HG03571 (cell line): ENCODE measurements around the gene SH3RF3.

Experiments
- ATAC-seq: cut with Tn5 transposase; IDR thresholded peaks from one replicate; pipeline ENCODE4 v1.9.1; 2021; ENCODE audit not compliant: unreplicated experiment

The SH3RF3 gene

DNA sequence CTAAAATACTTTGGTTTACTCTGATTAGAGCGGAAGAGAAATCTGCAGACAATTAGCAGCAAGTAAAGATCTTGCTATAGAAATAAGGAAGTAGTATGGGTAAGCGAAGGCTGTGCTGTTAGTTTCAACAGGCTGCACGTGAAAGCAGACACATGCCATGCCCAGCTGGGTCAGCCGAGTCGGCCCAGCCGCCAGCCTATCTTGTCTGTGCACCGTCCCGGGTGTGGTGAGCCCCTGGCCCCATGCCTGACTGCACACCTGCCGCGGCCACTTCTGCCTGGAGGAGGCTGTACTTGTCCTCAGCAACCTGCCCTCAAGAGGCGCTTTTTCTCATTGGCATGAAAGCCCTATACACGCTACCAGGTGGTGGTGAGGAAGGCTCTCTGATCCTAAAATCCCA, 299.3 kb downstream of the SH3RF3 start:
- no peak for ATAC-seq

DNA sequence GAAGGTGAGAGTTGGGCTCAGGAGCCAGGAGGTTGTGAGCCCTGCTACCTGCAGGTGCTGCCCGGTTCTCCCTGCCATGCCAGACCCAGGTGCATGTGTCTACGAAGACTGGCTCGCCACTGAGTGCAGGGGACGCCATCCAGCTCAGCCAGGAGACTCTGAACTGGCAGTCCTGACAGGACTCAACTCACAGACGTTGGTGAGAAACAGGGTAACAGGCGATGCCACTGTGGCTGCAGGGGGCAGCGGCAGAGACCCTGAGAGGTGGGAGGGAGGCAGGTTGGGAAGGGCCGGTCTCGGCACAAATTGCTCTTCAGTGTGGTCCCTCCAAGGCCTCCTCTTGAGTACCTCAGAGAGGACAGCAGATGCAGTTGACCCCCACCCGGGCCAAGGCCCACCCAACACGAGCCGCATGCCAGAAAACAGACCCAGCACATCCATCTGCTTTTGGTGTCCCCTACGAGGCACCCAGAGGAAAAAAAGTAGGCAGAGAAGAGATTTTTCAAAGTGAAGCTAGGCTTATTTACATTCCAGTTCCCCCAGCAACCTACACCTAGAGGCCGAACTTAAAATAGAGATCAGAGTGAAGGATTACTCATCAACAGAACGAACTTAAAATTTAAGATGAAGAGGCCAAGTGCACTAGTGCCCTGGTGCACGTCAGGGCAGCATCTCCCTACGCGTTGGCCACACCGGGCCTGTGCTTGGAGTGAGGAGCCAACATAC, 300.0 kb downstream of the SH3RF3 start:
- no peak for ATAC-seq

DNA sequence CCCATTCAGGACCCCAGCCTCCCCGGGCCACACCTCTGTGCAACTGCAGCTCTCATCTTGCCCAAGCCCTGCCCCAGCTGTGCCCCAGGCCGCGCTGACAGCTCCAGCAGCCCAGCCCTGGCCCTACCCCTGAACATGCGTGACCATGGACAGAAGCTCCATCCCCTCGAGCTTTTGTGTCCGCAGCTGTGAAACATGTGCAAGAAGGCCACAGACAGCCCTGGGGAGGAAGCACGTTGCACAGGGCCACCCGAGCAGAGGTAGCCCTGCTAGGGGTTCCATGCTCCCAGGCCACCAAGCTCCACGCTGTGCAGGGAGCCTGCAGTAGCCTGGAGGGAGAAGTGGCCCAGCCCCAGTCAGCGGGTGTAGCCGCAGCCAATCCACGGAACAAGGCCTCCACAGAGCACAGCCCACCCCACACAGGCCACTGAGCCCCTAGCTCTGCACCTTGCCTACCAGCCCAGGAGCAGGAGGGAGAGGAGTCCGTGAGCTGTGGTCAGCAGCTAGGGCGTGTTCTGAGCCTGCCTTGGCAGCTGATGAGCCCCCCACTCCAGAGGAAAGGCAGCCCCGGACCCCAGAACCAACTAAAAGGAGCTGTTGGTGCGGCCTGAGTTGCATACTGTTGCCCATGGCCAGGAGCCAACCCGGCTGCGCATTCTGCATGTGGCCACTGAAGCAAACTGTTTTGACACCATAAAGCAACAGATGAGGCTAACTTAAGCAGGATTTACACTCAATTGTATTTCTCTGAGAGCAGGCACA, 300.7 kb downstream of the SH3RF3 start:
- no peak for ATAC-seq

DNA sequence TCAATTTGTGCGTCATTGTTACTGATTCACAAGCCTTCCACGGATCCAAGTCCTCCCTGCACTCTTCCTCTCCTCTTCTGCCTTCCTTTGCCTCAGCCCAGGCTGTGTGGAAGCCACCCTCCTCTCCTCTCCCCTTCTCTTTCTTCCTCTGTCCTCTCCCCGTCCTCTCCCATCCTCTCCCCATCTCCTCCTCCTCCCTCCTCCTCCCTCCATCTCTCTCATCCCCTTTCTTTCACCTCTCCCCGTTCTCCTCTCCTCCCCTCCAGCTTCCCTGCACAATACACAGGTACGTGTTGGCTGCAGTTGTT, 301.3 kb downstream of the SH3RF3 start:
- no peak for ATAC-seq

DNA sequence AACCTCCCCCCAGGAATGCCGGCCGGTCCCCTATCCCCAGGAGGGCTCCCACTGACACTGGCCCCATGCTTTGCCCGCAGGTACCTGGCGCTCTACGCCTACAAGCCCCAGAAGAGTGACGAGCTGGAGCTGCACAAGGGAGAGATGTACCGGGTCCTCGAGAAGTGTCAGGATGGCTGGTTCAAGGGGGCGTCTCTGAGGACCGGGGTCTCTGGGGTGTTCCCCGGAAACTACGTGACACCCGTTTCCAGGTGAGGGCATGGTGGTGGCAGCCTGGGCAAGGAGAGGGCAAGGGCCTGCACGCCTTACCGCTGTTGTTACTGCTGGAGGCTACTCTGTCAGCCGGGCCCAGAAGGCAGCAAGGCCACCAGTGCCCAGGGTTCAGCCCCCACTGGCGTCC, 303.4 kb downstream of the SH3RF3 start:
- ATAC-seq, result no peak

DNA sequence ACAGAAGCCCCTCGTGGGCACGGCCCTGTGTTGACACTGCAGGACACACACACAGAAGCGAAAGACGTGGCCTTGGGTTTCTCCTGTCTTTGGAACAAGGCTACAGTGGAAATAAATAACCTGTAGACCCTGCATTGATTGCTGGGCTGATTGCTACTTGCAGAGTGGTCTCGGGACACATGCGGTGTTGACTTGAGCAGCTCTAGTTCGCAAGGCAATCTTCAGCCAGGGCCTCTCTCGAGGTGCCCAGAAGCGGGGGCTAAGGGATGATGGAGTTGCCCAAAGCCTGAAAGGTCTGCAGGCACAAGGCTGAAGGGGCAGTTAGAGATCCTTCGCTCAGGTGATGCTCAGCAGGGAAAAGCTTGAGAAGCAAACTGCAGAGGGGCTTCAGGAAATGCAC, 304.5 kb downstream of the SH3RF3 start:
- no peak for ATAC-seq

DNA sequence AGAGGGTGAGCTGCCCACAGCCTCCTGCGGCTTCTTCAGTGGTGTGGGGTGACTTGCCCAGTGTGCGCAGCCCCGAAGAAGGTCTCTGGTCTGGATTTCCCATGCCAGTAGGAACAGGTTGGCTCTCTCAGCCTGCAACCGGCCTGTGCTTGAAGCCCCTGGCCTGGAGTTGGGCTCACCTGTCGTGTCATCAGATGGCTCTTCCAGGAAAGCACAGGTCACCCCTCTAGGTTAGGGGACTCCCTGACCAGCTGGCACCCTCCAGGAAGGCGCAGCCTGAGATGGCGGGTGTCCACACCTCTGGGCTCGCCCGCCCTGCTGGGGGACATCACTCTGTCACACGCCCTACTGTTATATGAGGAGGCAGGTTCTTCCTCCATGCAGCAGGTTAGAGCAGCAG, 304.9 kb downstream of the SH3RF3 start:
- no peak for ATAC-seq

DNA sequence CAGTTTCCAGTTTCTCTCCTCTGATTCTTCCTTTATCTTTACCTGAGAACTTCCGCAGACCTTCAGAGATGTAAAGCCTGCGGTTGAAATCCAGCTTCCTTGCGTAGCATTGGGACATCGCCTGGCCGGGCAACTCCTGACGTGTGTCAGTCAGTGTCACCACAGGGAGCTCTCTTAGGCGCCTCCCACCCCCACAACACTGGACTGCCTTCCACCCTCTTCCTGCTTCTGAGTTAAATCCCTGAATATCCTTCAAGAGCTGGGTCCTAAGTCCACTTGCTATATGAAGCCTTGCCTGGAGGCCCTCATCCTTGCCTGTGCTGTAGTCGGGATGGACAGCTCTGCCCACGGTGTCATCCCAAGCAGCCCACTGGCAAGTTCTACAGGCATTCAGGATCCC, 305.3 kb downstream of the SH3RF3 start:
- ATAC-seq, result no peak

DNA sequence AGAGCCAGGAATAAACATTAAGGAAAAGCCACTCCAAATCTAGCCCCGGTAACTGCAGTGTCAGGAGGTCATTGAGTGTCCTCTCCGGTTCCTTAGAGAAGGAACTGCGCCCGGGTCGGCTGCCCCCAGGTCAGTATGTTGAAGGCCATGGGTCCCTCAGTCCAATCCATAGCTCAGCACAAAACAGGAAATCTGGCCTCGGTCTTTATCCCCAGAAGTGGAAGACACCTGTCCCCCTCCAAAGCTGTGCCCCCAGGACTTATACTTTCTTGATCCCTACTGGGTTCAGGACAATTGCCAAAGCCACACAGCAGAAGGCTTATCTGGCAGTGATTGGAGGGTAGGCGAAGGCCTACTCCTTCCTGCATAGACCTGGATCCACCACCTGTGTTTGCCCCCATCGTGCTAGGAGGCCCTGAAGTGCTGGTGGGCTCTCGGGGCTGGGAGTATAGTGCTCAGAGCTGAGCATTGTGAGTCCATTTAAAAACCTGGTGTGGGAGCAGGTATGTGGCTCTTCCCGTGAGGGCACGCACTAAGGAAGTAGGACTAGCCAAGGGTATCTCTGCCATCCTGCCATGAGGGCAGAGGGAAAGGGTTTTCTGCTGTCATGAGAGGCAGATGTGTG, 306.2 kb downstream of the SH3RF3 start:
- no peak for ATAC-seq

DNA sequence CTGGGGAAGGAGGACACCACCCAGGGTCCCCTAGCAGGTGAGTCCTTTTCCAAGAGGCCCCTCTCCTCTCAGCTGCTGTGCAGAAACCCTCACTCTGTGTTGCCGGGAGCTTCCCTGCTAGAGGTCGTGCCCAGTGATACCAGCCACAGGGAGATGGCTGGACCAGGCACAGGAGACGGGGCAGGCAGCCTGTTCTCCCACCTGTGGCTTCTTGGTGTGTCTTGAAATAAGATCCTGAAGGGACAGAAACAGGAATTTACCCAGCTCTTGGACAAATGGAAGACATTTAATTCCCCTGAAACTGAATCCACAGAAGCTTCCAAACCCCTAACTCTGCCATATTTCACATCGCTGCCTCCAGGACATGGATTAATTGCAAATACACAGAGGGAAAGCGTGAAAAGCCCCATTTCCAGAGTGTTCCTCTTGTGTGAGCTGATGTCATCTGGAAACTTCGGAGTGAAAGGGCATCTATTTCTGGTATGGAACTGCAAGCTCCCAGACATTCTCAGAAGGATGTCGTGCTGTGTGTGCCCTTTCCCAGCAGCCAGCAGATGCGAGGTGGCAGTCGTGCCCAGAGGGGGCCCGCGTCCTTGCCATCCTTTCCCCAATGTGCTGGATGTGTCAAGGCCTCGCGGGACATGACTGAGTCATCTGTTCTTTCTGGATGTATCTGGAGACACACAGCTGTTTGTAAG, 307.0 kb downstream of the SH3RF3 start:
- ATAC-seq, result no peak

DNA sequence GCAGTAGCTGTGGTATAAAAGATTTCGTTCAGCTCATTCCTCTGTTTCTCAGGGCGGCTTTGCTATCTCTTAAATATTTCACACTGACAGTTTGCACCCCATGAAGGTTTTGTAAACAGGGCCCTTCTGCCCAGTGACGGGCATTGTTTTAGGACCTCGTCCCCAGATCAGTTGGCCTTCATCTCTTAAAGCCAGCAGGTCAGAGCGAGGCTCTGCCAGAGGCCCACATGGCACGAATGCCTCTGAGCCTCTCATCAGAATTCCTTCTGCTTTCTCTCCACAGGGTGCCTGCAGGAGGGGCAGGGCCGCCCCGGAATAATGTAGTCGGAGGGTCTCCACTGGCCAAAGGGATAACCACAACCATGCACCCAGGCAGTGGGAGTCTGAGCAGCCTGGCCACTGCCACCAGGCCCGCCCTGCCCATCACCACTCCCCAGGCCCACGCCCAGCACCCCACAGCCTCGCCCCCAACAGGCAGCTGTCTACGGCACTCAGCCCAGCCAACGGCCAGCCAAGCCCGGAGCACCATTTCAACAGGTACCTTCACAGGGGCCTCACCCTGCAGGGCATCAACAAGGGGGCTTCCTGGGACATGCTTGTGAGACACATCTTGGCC, 307.7 kb downstream of the SH3RF3 start:
- no peak for ATAC-seq

DNA sequence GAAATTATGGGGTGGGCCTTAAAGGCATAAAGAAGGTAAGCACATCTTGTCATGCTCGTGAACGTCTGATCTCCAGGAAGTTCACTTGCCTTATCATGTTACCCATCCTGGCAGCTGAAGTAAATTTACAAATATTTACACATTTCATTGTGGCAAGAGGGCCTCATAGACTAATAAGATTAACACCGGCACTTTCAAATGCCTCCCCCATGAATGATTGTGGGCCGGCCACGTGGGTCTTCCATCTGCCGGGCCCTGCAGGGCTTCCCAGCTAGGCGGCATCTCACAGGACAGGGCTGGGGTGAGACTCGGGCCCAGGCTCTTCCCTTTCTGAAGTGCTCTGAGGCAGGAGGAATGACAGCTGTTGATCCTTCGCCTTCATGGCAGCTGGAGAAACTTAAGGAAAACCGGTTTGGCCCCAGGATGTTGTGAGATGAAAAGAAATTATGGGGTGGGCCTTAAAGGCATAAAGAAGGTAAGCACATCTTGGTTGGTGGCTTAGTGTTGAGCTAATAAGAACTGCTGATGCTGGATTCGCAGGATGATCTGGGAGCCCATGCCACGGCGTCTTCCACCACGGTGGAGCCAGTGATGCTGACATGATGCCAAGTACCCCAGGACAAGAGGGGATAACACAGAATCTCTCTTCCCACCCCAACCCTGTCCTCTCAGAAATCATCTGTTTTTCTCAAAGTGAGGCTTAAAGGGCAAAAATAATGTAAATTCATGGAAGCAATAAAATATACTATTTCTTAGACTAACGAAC, 308.5 kb downstream of the SH3RF3 start:
- no peak for ATAC-seq

DNA sequence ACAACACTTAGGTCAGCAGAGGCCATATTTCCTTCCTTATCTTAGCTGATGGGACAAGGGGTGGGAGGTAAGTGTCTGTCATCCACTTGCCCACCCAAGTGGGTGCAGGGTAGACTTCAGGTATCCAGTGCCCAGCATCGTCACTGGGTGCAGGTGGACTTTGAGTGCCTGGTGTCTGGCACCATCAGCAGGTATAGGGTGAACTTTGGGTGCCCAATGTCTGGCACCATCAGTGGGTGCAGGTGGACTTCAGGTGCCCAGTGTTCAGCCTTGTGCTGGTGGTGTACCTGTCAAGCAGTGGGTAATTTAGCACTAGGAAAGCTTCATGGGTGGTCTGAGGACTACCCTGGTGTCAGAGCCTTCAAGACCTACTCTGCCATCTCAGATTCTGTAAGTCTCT, 309.1 kb downstream of the SH3RF3 start:
- ATAC-seq, result no peak

DNA sequence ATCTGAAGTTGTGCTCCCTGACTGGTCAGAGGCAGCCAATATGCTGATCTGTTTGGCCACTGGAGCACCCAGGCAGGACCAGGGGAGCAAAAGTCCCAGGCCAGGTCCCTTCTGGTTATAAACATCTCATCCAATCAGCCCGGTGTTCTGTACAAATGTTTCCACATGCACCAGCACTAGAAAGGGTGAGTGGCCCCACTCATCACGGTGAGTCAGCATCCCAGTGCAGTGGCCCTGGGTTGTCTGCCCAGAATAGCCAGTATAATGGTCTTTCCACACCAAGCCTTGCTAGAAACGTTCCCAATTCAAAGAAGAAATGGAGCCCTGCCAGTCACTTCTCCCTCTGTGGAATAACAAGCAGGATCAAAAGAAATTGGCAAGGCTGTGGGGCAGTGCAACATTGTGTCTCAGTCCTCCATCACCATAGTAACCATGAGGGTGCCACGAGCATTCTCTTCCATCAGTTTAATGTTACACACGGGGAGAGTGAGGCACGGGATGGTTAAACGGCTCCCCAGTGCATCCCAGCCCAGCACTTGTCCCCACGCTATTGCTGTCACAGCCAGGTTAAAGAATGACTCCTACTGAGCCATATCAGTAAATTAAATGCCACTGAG, 309.9 kb downstream of the SH3RF3 start:
- no peak for ATAC-seq

DNA sequence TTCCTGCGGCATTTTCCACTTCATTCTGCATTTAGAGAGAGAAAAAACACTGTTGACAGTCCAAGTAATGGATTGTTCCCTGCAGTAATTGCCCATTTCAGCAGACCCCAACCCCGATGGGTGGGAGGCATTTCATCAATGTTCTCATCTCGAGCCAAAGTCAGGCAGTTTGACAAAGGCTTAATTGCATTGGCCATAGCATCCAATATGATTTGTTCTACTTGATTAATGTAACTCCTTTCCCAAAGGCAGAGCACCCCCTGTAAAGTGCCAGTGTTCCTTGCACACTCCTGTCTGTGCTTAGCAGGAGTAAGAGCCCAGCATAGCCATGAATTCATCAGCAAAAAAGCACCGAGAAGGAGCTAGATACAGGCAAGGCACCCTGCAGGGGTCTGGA, 310.4 kb downstream of the SH3RF3 start:
- no peak for ATAC-seq

DNA sequence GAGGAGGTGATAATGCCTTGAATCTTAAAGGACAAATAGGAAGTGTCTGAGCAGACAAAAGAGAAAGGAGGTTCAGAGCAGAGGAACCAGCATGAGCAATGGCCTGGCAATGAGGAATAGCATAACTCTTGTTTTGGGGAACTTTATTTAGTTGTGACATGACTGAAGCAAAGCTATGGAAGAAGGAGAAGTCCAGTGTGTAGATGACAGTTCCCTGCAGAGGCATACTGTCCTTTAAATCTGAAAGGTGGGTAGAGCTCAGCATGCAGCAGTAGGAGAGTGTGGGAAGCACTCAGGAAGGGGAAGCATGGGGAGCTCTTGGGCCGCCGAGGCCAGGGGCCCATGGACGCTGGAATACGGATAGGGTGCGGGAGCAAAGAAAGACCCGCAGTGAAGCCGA, 311.0 kb downstream of the SH3RF3 start:
- no peak for ATAC-seq

DNA sequence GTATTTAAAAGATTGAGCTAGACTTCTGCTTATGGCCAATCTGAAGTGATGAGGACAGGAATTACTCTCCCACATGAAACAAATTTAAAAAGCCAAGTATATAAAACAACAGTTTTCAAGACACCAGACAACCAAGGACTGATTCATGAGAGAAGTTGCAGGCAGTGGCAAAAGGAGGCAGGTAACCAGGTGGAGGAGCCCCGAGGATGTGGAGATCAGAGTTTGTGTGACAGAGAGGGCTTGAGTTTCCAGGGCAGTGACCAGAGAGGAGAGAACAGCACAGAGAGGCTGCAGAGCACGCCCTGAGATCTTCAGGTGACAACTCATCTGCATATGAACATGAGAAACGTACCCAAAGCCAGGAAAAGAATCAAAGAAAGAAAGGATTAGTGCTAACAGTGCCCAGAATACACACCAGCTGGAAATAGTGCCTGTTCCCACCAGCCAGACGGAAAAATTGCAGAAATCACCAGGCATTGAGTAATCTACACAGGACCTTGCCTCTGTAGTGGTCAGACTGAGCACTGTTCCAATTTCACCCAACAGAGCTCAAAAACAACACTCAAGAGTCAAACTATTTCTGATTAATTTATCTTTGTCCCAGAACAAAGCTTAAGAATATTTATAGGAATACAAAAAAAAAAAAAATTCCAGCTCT, 311.6 kb downstream of the SH3RF3 start:
- no peak for ATAC-seq

DNA sequence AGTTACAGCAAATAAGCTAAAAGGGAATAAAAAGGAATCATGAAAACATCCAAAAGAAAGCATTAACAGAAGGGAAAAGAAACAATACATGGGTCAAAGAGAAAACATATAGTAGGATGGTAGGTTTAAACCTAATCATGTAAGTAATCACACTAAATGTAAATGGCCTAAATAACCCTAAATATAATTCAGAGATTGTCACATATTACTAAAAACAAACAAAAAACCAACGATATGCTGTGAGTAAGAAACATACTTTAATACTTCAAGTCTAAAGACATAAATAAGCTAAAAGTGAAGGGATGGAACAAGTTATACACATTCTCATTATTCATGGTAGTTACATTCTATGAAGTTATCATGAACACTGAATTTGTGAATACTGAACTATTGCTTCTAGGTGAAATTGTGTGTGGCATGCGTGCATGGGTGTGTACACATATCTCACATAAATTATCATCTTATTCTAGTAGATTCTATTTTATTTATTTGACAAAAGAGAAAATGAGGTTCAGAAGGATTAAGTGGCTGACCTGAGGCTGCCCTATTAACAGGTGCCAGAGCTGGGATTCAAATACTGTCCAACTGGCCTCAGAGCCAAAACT, 313.8 kb downstream of the SH3RF3 start:
- no peak for ATAC-seq

DNA sequence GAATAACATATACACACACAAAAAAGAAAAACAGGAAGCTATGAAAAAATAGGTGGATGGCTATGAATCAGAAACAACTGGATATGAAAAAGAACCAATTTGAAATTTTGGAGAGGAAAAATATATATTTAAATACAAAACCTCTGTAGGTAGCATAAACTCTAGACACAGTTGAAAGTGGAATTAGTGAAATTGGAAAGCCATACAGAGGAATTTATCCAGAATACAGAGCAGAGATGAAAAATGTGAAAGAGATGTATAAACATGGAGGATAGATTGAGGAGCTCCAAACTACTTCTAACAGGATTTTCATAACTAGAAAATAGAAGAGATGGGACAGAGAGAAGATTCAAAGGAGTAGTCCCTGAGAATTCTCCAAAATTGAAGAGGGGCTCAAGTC, 315.9 kb downstream of the SH3RF3 start:
- no peak for ATAC-seq
